Effector memory CD4-positive, alpha-beta T cell (primary cell): ENCODE results near the gene GPRIN2.
"Not testable (repeated sequence)": the region's sequence is repeated elsewhere in the genome, so short reads cannot be mapped to it uniquely, and the experiment has no call there.

Experiments used
- DNase-seq, 3 donors: peaks; one replicate each; pipeline ENCODE4 v3.0.0-alpha.2; 2020
- H3K27ac ChIP-seq: 2 replicates; pipeline ENCODE4 v1.7.0; 2013; ENCODE audit warnings: mild to moderate bottlenecking, low read length, moderate library complexity; ENCODE audit not compliant: insufficient read depth, poor library complexity, severe bottlenecking
- H3K27me3 ChIP-seq: replicated peaks from 2 replicates; pipeline ENCODE4 v1.7.0; 2013; ENCODE audit warnings: mild to moderate bottlenecking, low read length; ENCODE audit not compliant: insufficient read depth, control insufficient read depth, poor library complexity, severe bottlenecking
- H3K36me3 ChIP-seq: 2 replicates; pipeline ENCODE4 v1.7.0; 2013; ENCODE audit warnings: mild to moderate bottlenecking, low read length, moderate library complexity; ENCODE audit not compliant: control insufficient read depth, insufficient read depth
- H3K4me1 ChIP-seq: 2 replicates; pipeline ENCODE4 v1.7.0; 2013; ENCODE audit warnings: low read length, mild to moderate bottlenecking; ENCODE audit not compliant: control insufficient read depth, insufficient read depth, poor library complexity, severe bottlenecking
- H3K4me3 ChIP-seq: 2 replicates; pipeline ENCODE4 v1.7.0; 2013; ENCODE audit warnings: low read length, low read depth, mild to moderate bottlenecking; ENCODE audit not compliant: insufficient read depth, poor library complexity, severe bottlenecking
- H3K9me3 ChIP-seq: 2 replicates; pipeline ENCODE4 v1.7.0; 2013; ENCODE audit warnings: mild to moderate bottlenecking, low read length, moderate library complexity; ENCODE audit not compliant: control insufficient read depth

GPRIN2 gene

DNA sequence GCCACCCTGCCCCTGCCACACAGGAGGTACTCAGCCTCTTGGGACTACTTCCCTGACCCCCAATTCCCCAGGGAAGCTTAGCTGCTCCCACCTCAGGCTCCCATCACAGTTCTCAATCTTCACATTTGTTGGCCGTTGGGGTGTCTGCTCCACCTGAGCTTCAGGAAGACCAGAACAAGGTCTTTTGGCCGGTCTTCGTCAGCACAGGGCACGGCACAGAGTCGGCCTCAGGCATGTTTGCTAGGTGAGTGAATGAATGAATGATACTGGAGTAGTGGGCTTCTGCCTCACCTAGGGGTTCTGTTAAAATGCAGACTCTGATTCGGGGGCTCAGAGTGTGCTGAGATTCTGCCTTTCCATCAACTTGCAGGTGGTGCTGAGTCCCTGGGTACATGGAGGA, 20.3 kb downstream of the GPRIN2 start:
- no peaks in the 10 kb centered on the region for H3K9me3 ChIP-seq
- no peaks in the 10 kb centered on the region for H3K4me1 ChIP-seq

DNA sequence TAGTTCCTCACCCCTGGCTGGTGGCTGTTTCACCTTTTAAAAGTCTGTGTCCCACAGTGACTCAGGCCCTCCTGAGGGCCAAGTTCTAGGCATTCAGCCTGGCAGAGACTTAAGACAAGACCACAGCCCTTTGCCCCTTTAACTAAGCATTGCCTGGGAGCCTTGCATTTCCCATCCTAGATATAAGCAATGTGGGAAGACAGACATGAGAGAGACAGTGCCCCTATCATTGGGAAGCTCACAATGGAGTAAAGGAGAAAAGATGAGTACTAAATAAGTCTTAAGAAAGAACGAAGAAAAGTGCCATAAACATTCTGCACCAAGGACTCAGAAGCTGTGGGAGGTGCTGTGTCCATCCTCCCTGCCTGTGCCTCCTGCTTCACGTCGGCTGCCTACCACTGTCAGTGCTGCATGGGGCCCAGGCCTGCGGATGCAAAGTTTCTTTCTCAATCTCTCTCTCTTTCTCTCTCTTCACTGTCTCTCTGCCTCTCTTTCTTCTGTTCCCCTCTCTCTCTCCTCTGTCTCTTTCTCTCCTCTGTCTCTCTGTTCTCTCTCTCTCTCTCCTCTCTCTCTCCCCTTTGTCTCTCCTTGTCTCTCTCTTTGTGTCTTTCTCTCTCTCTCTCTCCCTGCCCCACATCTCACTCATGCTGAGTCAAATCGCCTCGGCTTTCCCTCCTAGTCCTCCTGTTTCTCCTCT, 21.5 kb downstream of the GPRIN2 start:
- no peak for DNase-seq
- Histone ChIP-seq H3K9me3 (no peaks in the 10 kb centered on the region), H3K36me3 (no peaks in the 10 kb centered on the region), H3K27ac (no peak overlapping the region), H3K4me3 (no peak overlapping the region), H3K27me3 (peaks cover 5% of the 10 kb centered on the region), H3K4me1 (no peaks in the 10 kb centered on the region)

More for the DNA sequence above, 20.3 kb downstream of the GPRIN2 start:
- no peak overlapping the region for H3K4me3 ChIP-seq
- DNase-seq = no peak
- H3K27me3 ChIP-seq = peaks cover 5% of the 10 kb centered on the region
- H3K36me3 ChIP-seq = no peaks in the 10 kb centered on the region
- no peak overlapping the region for H3K27ac ChIP-seq

DNA sequence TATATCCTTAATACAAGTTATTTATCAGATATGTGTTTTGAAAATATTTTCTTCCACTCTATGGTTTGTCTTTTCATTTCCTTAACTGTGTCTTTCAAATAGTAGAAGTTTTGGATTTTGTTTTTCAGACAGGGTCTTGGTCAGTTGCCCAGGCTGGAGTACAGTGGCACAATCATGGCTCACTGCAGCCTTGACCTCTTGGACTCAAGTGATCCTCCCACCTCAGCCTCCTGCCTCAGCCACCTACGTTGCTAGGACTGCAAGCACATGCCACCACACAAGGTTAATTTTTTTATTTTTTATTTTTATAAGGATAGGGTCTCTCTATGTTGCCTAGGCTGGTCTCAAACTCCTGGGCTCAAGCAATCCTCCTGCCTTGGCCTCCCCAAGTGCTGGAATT, 24.2 kb downstream of the GPRIN2 start:
- not testable (repeated sequence) for H3K36me3 ChIP-seq, H3K4me1 ChIP-seq, H3K27me3 ChIP-seq, H3K4me3 ChIP-seq, DNase-seq, H3K27ac ChIP-seq, H3K9me3 ChIP-seq

DNA sequence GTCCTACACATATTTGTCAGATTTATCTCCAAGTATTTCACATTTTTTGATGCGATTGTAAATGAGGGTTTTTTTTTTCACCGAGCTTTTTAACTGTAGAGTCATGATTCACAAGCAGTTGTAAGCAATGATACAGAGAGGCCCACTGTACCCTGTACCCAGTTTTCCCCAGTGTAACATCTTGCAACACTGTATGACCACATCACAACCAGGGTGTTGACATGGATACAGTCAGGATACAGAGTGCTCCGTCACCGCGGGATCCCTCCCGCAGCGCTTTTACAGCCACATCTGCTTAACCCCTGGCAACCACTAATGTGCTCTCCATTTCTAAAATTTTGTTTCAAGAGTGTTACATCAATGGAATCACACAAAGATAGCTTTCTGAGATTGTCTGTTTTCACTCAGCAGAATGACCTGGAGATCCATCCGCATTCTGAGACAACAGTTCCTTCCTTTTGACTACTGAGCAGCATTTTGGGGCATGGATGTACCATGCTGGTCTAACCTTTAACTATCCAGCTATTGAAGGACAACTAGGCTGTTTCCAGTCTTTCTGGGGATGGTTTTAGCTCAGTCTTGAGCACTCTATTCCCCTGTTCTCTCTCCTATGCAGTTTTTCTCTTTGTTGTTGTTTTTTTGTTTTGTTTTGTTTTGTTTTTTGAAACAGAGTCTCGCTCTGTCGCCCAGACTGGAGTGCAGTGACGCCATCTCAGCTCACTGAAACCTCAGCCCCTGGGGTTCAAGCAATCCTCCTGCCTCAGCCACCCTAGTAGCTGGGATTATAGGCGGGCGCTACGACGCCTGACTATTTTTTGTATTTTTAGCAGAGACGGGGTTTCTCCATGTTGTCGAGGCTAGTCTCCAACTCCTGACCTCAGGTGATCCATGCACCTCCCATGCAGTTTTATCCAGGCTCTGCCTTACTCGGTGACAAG, 25.9 kb downstream of the GPRIN2 start:
- no peaks in the 10 kb centered on the region for H3K36me3 ChIP-seq
- no peaks in the 10 kb centered on the region for H3K9me3 ChIP-seq
- DNase-seq = no peak
- no peak overlapping the region for H3K27ac ChIP-seq
- no peak overlapping the region for H3K4me3 ChIP-seq
- no peaks in the 10 kb centered on the region for H3K4me1 ChIP-seq
- no peaks in the 10 kb centered on the region for H3K27me3 ChIP-seq

DNA sequence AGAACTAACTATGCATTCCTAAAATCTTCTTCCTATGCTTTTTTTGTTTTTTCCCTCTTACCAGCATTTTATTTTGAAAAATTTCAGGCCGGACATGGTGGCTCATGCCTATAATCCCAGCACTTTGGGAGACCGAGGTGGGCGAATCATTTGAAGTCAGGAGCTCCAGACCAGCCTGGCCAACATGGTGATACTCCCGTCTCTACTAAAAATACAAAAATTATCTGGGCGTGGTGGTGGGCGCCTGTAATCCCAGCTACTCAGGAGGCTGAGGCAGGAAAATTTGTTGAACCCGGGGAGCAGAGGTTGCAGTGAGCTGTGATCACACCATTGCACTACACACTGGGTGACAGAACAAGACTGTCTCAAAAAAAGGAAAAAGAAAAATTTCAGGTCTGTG, 26.7 kb downstream of the GPRIN2 start:
- not testable (repeated sequence) for H3K27ac ChIP-seq, DNase-seq, H3K4me1 ChIP-seq, H3K4me3 ChIP-seq, H3K36me3 ChIP-seq, H3K9me3 ChIP-seq, H3K27me3 ChIP-seq

DNA sequence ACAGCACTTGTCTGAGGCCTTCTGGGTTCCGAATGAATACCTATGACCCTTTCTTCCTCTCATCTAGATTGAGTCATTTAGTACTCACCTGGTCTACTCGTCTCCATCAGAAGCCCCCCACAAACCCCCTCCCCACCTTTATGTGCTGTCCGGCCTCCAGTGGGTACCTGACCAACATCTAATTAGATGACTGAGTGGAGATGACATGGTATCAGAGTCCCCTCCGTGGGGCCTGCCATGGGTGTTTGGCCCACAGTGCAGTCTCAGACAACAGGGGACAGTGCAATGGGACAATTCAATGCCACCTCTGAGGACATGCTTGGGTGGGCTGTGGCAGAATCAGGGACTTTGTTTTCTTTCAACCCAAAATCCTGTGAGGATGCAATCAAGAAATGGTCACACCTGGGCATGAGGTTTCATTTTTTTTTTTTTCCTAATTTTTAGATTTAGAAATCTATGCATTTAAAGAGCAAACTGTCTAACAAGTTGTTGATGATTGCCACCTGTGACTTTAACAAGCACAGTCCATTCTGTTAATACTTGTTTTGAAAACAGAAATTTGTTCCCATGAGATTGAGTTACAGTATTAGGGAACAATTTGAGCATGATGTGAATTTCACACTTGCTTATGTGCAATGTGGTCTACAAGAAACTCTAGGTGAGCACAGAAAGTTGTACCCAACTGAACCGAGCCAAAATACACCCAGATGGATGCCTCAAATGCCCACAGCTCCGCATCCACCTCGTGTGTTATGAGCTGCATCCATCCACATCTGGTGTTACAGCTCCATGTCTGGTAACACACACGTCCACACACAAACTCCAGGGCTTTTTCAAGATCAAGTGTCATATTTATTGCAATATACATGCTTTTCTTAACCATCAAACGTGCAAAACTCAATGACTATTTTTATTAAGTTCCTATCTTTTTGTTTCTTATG, 27.5 kb downstream of the GPRIN2 start:
- H3K9me3 ChIP-seq = no peaks in the 10 kb centered on the region
- no peaks in the 10 kb centered on the region for H3K4me1 ChIP-seq
- H3K27ac ChIP-seq = no peak overlapping the region
- H3K27me3 ChIP-seq = no peaks in the 10 kb centered on the region
- no peak overlapping the region for H3K4me3 ChIP-seq
- no peak for DNase-seq
- no peaks in the 10 kb centered on the region for H3K36me3 ChIP-seq

DNA sequence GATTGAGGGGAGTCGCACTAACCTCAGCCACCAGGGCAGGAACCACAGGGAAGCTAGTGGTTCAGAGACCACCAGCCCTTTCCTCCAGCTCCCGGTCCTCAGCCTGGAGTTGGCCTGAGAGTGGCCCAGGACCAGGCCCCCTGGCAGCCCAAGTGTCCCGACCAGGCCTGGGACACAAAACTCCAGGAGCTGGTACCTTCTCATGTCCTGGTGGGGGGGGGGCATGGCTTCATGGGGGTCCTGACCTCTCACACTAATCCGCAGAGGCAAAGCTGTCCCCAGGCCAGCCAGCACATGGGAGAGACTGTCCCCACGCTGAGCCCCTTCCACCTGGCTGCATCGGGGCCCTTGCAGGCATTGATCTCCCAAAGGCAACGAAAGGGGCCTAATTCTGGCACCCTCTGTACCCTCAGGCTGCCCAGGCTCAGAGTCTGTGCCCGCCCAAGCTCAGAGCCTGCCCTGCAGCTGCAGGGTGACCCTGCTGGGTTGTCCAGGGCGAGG, 28.2 kb downstream of the GPRIN2 start:
- no peaks in the 10 kb centered on the region for H3K4me1 ChIP-seq
- no peak overlapping the region for H3K4me3 ChIP-seq
- no peaks in the 10 kb centered on the region for H3K27me3 ChIP-seq
- H3K9me3 ChIP-seq = no peaks in the 10 kb centered on the region
- no peak for DNase-seq
- H3K27ac ChIP-seq = no peak overlapping the region
- no peaks in the 10 kb centered on the region for H3K36me3 ChIP-seq

DNA sequence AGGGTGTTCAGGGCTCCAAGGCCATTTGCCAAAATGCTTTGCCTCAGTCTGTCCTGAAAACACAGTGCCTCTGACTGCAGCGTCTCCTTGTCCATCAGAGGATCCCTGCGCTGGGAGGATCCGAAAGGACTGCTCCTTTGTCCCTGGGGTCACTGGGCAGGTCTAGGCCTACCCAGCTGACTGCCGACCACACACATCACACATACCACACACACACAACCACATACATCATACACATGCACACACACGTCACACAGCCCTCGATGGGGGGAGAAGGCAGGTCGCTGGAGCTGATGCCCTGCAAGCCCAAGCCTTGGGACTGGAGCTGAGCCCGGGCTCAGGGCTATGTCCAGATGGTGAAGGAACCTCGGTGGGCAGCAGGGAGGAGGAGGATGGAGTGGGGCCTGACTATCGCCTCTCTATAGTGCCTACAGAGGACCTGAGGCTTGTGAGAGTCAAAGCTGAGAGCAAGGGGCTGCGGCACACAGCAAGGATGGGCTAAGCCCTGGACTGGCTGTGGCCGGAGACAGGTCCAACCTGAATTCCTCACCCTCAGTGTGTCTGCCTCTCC, 29.1 kb downstream of the GPRIN2 start:
- H3K36me3 ChIP-seq = no peaks in the 10 kb centered on the region
- H3K4me1 ChIP-seq = no peaks in the 10 kb centered on the region
- H3K4me3 ChIP-seq = no peak overlapping the region
- H3K27ac ChIP-seq = no peak overlapping the region
- no peak for DNase-seq
- no peaks in the 10 kb centered on the region for H3K9me3 ChIP-seq
- H3K27me3 ChIP-seq = no peaks in the 10 kb centered on the region

DNA sequence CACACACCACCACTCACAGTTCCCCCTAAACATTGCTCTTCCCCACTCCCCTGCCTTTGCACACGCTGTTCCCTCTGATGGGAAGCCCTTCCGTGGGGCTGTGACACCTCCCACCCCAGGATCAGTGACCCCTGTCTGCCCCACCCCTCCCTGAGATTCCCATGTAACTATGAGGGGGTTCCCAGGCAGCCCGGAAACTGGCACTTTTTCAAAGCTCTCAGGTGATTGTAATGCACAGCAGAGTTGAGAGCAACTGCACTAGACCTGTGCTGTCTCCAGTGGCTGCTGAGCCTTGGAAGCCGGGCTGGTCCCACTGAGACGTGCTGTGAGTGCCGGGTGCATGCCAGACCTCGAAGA, 29.8 kb downstream of the GPRIN2 start:
- H3K9me3 ChIP-seq = no peaks in the 10 kb centered on the region
- H3K27ac ChIP-seq = no peak overlapping the region
- no peaks in the 10 kb centered on the region for H3K36me3 ChIP-seq
- no peaks in the 10 kb centered on the region for H3K27me3 ChIP-seq
- no peak for DNase-seq
- H3K4me3 ChIP-seq = no peak overlapping the region
- H3K4me1 ChIP-seq = no peaks in the 10 kb centered on the region
